ENCODE results near the gene ATP8B3.
A peak's percentile ranks its signal among the peaks of the same experiment; 100 is the strongest.

Gene ATP8B3

DNA sequence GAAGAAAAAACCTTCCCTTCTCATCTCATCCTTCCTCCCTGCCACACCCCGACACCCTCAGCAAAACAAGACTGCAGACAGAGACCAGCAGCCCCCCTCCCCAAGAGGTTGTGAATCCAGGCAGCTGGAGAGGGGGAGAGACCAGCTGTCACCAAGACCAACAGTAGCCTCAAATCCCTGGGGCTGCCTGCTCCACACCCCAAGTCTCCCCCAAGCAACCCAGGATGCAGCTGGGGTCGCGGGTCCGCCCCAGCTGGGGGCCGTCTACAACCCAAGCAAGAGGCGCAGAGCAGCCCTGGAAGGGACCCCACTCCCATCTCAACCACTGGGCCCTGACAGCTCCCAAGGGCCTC lies 44.2 kb upstream of the ATP8B3 start:
- Histone ChIP-seq H3K36me3 (ENCODE audit: insufficient read depth, low read length) (no peaks in the 10 kb centered on the region), H2AFZ (ENCODE audit: low read length, unreplicated experiment) (no peak overlapping the region), H3K4me3 (ENCODE audit: low read depth, low read length) (peak overlapping the region; percentile 57), H3K27ac (ENCODE audit: low read depth, low read length) (peak overlapping the region; percentile 33), H3K27me3 (ENCODE audit: insufficient read depth, low read length) (no peaks in the 10 kb centered on the region), H3K4me1 (ENCODE audit: control insufficient read depth, insufficient read depth, low read length, unreplicated experiment) (peaks cover 46% of the 10 kb centered on the region), H3K79me2 (ENCODE audit: control insufficient read depth, insufficient read depth, low read length, unreplicated experiment) (peaks cover 81% of the 10 kb centered on the region)

DNA sequence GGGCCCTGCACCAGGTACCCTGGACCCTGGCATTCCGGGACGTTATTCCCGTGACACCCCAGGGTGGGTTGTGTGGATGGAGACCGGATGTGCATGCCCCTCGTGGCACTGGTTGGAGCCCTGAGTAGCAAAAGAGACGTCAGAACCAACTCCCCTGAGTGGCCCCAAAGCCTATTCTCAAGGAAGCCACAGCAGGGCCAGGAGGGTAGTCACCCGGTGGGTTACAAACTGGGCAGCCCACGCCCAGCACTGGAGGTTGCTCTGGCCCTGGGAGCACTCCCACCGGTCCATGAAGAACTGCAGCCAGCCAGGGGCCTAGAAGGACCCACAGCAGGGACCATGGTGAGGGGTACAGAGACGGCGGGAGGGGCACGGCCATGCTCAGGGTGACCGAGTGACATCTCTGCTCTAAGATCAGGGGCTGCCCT lies 43.8 kb upstream of the ATP8B3 start:
- Histone ChIP-seq H3K27me3 (ENCODE audit: insufficient read depth, low read length) (no peaks in the 10 kb centered on the region), H3K79me2 (ENCODE audit: control insufficient read depth, insufficient read depth, low read length, unreplicated experiment) (peaks cover 77% of the 10 kb centered on the region), H3K4me3 (ENCODE audit: low read depth, low read length) (peak overlapping the region; percentile 9; the same call in 1 of the 2 replicates), H3K4me1 (ENCODE audit: control insufficient read depth, insufficient read depth, low read length, unreplicated experiment) (peaks cover 42% of the 10 kb centered on the region), H3K27ac (ENCODE audit: low read depth, low read length) (peak overlapping the region; percentile 33), H2AFZ (ENCODE audit: low read length, unreplicated experiment) (no peak overlapping the region), H3K36me3 (ENCODE audit: insufficient read depth, low read length) (no peaks in the 10 kb centered on the region)

DNA sequence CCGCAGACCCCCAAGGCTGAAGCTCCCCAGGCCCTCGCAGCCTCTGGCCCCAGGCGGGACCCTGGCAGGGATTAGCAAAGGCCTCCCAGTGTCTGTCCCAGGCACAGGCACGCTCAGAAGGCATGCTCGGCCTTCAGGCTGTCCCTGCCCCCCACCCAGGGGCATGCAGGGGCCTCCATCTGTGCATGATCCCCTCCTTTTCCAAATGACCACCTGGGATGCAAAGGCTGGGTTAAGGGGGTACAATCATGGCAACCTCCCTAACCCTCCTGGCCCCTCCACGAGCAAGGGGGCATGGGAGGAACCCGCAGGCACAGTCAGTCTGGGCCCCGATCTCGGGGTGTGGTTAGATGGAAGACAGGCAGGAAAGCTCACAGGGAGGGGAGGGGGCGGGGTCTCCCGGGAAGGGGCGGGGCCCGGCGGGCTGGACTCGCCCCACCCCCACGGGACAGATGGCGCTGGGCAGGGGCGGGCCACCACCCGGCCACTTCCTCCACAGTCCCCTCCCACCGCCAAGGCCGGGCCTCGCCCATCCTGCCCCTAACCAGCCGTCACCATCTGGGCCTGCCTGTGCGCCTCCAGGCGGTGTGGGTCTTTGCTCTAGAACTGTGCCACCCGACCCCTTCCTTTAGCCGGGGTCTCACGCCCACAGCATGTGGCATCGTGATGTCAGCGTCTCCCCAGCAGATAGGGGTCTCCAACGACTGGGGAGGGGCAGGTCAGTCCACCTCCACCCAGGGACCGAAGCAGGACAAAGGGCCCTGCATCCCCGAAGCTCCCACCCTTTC lies 43.2 kb upstream of the ATP8B3 start:
- Histone ChIP-seq H3K27me3 (ENCODE audit: insufficient read depth, low read length) (no peaks in the 10 kb centered on the region), H3K79me2 (ENCODE audit: control insufficient read depth, insufficient read depth, low read length, unreplicated experiment) (peaks cover 70% of the 10 kb centered on the region)

DNA sequence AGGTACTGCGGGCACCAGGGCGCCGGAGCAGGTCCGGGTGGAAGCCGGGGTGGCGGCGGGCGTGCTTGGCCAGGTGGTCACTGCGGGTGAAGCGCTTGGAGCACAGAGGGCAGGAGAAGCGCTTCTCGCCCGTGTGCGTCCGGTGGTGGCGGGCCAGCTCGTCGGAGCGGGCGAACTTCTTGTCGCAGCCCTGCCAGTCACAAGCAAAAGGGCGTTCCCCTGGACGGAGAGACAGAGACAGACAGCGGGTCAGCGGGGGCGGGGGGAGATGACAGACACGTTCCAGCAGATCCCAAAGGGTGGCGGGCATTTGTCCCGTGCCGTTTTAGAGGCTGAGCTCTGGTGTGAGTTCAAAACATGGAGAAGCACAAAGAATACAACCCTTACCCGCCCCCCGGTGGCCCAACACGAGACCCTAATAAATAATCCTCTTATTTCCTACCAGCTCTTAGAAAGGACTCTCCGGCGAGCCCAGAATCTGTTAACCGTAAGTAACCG lies 42.5 kb upstream of the ATP8B3 start:
- Histone ChIP-seq H3K36me3 (ENCODE audit: insufficient read depth, low read length) (no peaks in the 10 kb centered on the region), H3K79me2 (ENCODE audit: control insufficient read depth, insufficient read depth, low read length, unreplicated experiment) (peaks cover 64% of the 10 kb centered on the region), H3K27ac (ENCODE audit: low read depth, low read length) (no peak overlapping the region), H3K27me3 (ENCODE audit: insufficient read depth, low read length) (no peaks in the 10 kb centered on the region), H3K4me3 (ENCODE audit: low read depth, low read length) (0 out of 2 replicates have a peak overlapping the region, but pooled peaks have one; percentile 16), H3K4me1 (ENCODE audit: control insufficient read depth, insufficient read depth, low read length, unreplicated experiment) (peaks cover 34% of the 10 kb centered on the region), H2AFZ (ENCODE audit: low read length, unreplicated experiment) (no peak overlapping the region)

More for the DNA sequence above, 43.2 kb upstream of the ATP8B3 start:
- Histone ChIP-seq H3K4me1 (ENCODE audit: control insufficient read depth, insufficient read depth, low read length, unreplicated experiment) (peaks cover 38% of the 10 kb centered on the region), H2AFZ (ENCODE audit: low read length, unreplicated experiment) (no peak overlapping the region), H3K27ac (ENCODE audit: low read depth, low read length) (peak overlapping the region; percentile 33; the same call in 1 of the 2 replicates), H3K36me3 (ENCODE audit: insufficient read depth, low read length) (no peaks in the 10 kb centered on the region), H3K4me3 (ENCODE audit: low read depth, low read length) (peak overlapping the region; percentile 16; the same call in 1 of the 2 replicates)

DNA sequence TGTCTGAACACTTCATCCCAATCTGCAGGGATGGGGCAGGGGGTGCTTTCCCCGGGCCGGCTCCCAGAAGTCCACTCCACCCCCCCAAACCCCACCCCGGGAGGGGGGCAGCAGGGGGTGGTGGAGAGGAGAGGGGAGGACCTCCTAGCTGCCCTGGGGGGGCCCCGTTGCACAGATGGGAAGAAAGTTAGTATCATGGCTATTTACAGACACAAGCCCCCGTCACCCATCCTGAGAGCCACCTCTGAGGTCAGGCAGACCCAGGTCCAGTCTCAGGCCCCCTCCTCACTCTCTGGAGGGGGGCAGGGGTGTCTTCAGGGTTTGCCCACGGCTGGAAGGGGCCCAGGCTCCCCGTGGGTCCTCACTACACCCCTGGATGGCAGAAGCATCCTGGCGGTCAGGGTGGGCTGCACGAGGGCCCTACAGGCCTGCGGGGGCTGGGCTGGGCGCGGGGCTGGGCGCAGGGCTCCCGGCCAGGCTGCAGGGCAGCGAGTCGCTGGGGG lies 42.0 kb upstream of the ATP8B3 start:
- Histone ChIP-seq H3K27ac (ENCODE audit: low read depth, low read length) (no peak overlapping the region), H3K4me1 (ENCODE audit: control insufficient read depth, insufficient read depth, low read length, unreplicated experiment) (peaks cover 28% of the 10 kb centered on the region), H2AFZ (ENCODE audit: low read length, unreplicated experiment) (no peak overlapping the region), H3K36me3 (ENCODE audit: insufficient read depth, low read length) (no peaks in the 10 kb centered on the region), H3K27me3 (ENCODE audit: insufficient read depth, low read length) (no peaks in the 10 kb centered on the region), H3K79me2 (ENCODE audit: control insufficient read depth, insufficient read depth, low read length, unreplicated experiment) (peaks cover 59% of the 10 kb centered on the region), H3K4me3 (ENCODE audit: low read depth, low read length) (no peak overlapping the region)

DNA sequence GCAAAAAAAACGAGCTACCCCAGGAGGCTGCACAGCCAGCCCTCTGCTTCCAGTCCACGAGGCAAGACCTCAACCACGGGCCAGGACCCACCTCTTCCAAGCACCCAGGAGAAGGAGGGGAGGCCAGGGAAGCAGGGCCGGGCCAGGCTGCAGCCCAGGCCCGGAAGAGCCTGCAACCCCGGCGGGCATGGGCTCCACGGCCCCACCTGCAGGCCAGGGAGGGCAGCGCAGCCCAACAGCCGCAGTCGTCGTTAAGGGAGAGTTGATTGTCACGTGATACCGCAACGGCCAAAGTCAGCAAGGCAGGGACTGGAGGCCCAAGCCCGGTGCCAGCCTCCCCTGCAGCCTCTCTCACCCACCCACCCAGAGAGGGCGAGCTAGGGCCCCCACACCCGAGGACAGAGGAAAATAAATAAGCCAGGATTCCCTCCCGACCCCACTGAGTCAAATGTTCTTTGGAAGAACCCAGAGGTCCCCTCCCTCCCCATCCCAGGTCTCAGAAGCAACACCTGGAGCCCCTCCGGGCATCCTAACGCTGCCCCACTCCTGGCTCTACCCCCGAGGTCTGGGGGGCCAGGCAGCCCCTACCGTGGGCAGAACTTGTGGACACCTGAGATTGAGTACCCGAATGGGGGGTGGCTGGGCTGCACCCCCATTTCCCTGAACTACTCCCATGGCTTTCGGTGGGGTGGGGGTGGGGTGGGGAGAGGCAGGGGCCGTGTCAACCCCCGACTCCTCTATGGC lies 41.4 kb upstream of the ATP8B3 start:
- Histone ChIP-seq H3K27ac (ENCODE audit: low read depth, low read length) (no peak overlapping the region), H3K79me2 (ENCODE audit: control insufficient read depth, insufficient read depth, low read length, unreplicated experiment) (peaks cover 53% of the 10 kb centered on the region), H3K36me3 (ENCODE audit: insufficient read depth, low read length) (no peaks in the 10 kb centered on the region), H3K4me3 (ENCODE audit: low read depth, low read length) (no peak overlapping the region), H3K4me1 (ENCODE audit: control insufficient read depth, insufficient read depth, low read length, unreplicated experiment) (peaks cover 26% of the 10 kb centered on the region), H2AFZ (ENCODE audit: low read length, unreplicated experiment) (no peak overlapping the region), H3K27me3 (ENCODE audit: insufficient read depth, low read length) (no peaks in the 10 kb centered on the region)

DNA sequence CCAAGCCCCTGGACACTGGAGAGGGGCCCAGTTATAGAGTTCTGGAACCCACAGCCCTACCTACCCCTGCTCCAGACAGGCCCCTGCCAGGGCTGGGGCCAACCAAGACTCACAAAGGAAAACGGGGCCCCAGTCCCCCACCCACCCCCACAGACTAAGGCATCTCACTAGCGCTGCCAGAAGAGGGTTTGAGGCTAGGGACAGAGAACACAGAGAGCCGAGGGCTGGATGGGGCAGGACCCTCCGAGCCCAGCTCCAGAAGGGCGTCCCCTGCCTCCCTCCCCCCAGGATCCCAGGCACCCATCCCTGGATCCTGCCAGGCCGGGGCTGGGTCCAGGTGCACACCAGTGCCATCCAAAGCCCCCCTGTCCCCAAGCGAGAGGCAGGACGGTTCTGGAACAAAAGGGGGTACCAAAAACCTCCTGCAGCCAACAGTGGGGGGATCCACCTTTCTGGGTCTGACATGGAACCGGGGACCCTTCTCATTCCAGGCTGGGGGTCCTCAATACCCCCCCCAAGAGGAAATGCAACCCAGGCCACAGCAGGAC lies 40.6 kb upstream of the ATP8B3 start:
- peaks cover 50% of the 10 kb centered on the region for H3K79me2 ChIP-seq (ENCODE audit: control insufficient read depth, insufficient read depth, low read length, unreplicated experiment)
- no peak overlapping the region for H2AFZ ChIP-seq (ENCODE audit: low read length, unreplicated experiment)
- peaks cover 24% of the 10 kb centered on the region for H3K4me1 ChIP-seq (ENCODE audit: control insufficient read depth, insufficient read depth, low read length, unreplicated experiment)
- H3K27ac ChIP-seq (ENCODE audit: low read depth, low read length) = no peak overlapping the region
- no peak overlapping the region for H3K4me3 ChIP-seq (ENCODE audit: low read depth, low read length)
- H3K27me3 ChIP-seq (ENCODE audit: insufficient read depth, low read length) = no peaks in the 10 kb centered on the region
- H3K36me3 ChIP-seq (ENCODE audit: insufficient read depth, low read length) = no peaks in the 10 kb centered on the region

DNA sequence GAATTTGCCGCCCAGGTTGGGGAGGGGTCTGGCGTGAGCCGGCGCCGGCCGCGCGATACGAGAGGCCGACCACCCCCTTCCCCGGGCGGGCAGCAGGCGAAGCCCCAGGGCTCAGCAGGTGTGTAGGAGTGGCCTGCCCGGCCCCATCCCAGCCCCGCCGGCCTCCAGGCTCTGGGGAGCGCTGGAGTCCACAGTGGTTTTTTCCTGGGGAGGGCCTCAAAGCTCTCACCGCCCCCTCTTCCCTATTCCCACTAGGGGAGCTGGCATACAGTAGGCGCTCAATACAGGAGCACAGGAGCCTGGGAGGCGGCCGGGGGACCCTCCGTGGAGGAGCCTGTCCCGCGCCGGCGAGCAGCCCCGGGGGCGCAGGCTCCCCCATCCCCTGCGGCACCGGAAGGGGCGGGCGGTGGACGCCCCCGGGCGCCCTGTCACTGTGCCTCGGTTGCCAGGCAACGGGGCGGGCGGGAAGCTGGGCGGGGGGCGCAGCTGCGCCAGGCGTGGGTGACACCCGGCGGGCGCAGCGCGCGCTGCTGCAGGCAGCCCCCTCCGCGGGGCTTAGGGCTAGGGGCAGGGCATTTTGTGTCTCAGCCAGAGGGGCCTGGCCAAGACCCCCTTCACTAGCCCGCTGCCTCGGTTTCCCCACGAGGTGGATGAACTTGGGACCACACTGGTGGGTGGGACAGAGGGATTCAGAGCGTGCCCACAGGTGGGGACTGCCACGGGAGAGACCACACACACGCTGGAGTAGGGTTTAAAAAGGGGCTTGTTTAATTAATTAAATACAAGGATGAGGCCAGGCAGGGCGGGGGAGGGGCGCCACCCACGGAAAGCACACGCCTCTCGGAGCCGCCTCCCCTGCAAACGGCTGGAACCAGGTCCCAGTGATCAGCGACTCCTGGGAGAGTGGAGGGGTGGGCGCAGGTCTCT lies 39.8 kb upstream of the ATP8B3 start:
- H3K4me1 ChIP-seq (ENCODE audit: control insufficient read depth, insufficient read depth, low read length, unreplicated experiment) = peaks cover 24% of the 10 kb centered on the region
- no peaks in the 10 kb centered on the region for H3K36me3 ChIP-seq (ENCODE audit: insufficient read depth, low read length)
- no peak overlapping the region for H2AFZ ChIP-seq (ENCODE audit: low read length, unreplicated experiment)
- no peaks in the 10 kb centered on the region for H3K27me3 ChIP-seq (ENCODE audit: insufficient read depth, low read length)
- H3K27ac ChIP-seq (ENCODE audit: low read depth, low read length) = no peak overlapping the region
- H3K4me3 ChIP-seq (ENCODE audit: low read depth, low read length) = no peak overlapping the region
- H3K79me2 ChIP-seq (ENCODE audit: control insufficient read depth, insufficient read depth, low read length, unreplicated experiment) = peaks cover 50% of the 10 kb centered on the region

DNA sequence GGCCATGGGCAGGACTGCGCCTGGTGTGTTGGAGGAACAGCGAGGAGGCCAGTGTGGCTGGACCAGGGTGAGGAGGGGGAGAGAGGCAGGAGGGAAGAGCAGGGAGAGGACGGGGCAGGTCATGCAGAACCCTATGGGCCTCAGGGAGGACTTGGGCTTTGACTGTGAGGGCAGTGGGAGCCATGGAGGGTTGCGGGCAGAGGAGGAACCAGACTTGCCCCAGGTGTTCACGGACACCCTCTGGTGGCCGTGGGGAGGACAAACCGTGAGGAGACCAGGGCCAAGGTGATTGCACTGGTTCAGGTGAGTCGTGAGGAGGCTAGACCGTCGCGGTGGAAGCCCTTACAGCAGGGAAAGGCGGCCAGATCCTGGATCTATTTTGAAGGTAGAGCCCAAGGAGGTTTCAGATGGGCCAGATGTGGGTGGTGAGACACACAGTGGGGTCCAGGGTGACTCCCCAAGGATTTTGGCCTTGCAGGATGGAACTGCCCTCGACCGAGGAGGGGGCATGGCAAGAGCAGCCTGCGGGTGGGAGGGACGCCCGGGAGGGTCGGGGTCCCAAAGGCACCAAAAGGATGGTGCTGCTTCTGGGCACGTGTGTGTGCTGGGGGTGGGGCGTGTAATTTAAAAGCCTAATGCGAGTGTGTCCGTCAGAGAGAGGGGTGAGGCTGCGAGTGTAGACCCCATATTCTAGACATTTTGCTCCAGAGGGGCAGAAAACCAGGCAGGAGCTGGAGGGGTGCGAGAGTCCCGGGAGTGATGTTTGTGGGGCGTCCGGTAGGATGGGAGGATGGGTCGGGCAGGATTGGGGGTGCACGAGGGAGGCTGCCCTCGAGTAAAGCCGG lies 39.0 kb upstream of the ATP8B3 start:
- Histone ChIP-seq H3K79me2 (ENCODE audit: control insufficient read depth, insufficient read depth, low read length, unreplicated experiment) (peaks cover 51% of the 10 kb centered on the region), H3K4me1 (ENCODE audit: control insufficient read depth, insufficient read depth, low read length, unreplicated experiment) (peaks cover 20% of the 10 kb centered on the region), H3K27me3 (ENCODE audit: insufficient read depth, low read length) (no peaks in the 10 kb centered on the region), H3K36me3 (ENCODE audit: insufficient read depth, low read length) (no peaks in the 10 kb centered on the region), H3K27ac (ENCODE audit: low read depth, low read length) (no peak overlapping the region), H3K4me3 (ENCODE audit: low read depth, low read length) (no peak overlapping the region), H2AFZ (ENCODE audit: low read length, unreplicated experiment) (no peak overlapping the region)

Data from ACC112 (cell line).